ENCODE data around the gene SFTA2.
"Not testable (repeated sequence)": the region's sequence is repeated elsewhere in the genome, so short reads cannot be mapped to it uniquely, and the experiment has no call there.

SFTA2 gene

GRCh38 chr6:30940361-30940986 lies 8.5 kb upstream of the SFTA2 start, which contains the start of gene MUCL3:
Gene MUCL3 (plus strand): TSS chr6:30940973. CDS start chr6:30941000, 27 bp downstream.
- no peak for DNase-seq

GRCh38 chr6:30939473-30939872 lies 7.5 kb upstream of the SFTA2 start:
- no peak for DNase-seq

- no peak for DNase-seq
Measured at GRCh38 chr6:30938730-30939129, 6.8 kb upstream of the SFTA2 start.

GRCh38 chr6:30937265-30937664 lies 5.3 kb upstream of the SFTA2 start:
- no peak for DNase-seq

GRCh38 chr6:30935018-30935417 lies 3.0 kb upstream of the SFTA2 start:
- no peak for DNase-seq

GRCh38 chr6:30932665-30933365 lies 845 bp upstream of the SFTA2 start:
- no peak for DNase-seq

- no peak for DNase-seq
Measured at GRCh38 chr6:30931272-30931671, 698 bp downstream of the SFTA2 start.

GRCh38 chr6:30930506-30930905 lies 1.5 kb downstream of the SFTA2 start:
- DNase-seq, result no peak

- no peak for DNase-seq
Measured at GRCh38 chr6:30928677-30929076, 3.3 kb downstream of the SFTA2 start.

GRCh38 chr6:30927080-30927479 lies 4.9 kb downstream of the SFTA2 start:
- not testable (repeated sequence) for DNase-seq

- no peak for DNase-seq
Measured at GRCh38 chr6:30926644-30927043, 5.3 kb downstream of the SFTA2 start.

- not testable (repeated sequence) for DNase-seq
Measured at GRCh38 chr6:30924040-30924627, 7.8 kb downstream of the SFTA2 start.

- no peak for DNase-seq
Measured at GRCh38 chr6:30922447-30922852, 9.5 kb downstream of the SFTA2 start.

GRCh38 chr6:30918670-30919069 lies 13.3 kb downstream of the SFTA2 start:
- DNase-seq, result no peak

- no peak for DNase-seq
Measured at GRCh38 chr6:30917487-30917886, 14.5 kb downstream of the SFTA2 start.

GRCh38 chr6:30917041-30917440 lies 14.9 kb downstream of the SFTA2 start:
- no peak for DNase-seq

- peak; percentile 40 for DNase-seq
Measured at GRCh38 chr6:30915591-30915946, 16.4 kb downstream of the SFTA2 start.

GRCh38 chr6:30914854-30915590 lies 16.9 kb downstream of the SFTA2 start:
- no peak for DNase-seq

- DNase-seq, result peak; percentile 77
Measured at GRCh38 chr6:30914076-30914853, 17.7 kb downstream of the SFTA2 start, which contains the start of gene VARS2. Gene VARS2 (plus strand): TSS chr6:30914238. CDS start chr6:30914837, 599 bp downstream.

- no peak for DNase-seq
Measured at GRCh38 chr6:30913721-30914075, 18.3 kb downstream of the SFTA2 start.

GRCh38 chr6:30912746-30913520 lies 19.0 kb downstream of the SFTA2 start:
- no peak for DNase-seq

- not testable (repeated sequence) for DNase-seq
Measured at GRCh38 chr6:30910473-30910872, 21.5 kb downstream of the SFTA2 start.
